HG03139 (cell line): ENCODE results near the gene LMTK3.

ENCODE experiments used
- ATAC-seq: cut with Tn5 transposase; IDR thresholded peaks from one replicate; pipeline ENCODE4 v1.9.1; 2021; ENCODE audit not compliant: unreplicated experiment

The LMTK3 gene

DNA sequence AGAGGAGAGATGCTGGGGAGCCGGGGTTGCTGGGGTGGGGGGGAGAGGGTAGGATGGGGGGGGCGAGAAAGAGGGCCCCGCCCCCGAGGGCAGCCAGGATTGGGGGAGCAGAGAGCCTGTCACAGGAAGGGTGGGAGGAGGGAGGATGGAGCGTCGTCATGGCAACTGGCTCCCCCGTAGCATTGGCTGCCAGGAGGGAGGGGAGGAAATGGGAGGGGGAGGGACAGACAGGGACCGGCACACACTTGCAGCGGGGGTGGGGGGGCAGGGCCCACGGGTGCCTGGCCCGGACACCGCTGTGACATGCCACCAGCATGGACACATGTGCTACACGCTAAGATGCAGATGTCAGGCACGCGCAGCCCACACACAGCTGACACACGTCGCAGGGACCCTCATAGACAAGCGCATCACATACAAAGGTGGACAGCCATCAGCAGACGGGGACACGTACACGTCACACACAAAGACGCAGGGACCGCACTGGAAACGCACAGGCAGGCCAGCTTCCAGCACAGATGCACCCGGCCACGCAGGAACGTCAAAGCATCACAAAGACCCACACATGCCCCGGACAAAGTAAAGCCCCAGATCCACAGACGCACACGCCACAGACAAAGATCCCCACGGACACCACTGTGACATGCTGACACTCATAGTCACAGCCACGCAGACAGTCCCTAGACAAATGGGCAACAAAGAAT is at the start of gene LMTK3:
TSS of gene LMTK3 (minus strand) at position 36 of the 704 bp plus-strand sequence. CDS start 259 bp downstream, outside the sequence.
- no peak for ATAC-seq

DNA sequence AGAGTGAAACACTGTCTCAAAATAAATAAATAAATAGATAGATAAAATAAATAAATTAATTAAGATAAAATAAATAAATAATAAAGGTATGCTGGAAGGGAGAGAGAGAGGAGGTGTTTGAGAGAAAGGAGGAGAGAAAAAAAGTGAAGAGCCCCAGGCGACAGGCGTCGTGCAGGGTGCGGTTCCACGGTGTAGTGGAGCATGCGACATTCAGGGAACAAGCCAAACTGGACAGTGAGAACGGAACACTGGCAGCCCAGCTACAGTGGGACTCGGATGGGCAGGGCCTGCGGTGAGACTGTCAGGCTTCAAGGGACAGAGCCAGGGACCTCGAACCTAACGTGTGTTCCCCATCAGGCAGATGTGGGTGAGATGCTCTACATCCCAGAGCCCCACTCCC is 49.8 kb upstream of the LMTK3 start:
- ATAC-seq: no peak

DNA sequence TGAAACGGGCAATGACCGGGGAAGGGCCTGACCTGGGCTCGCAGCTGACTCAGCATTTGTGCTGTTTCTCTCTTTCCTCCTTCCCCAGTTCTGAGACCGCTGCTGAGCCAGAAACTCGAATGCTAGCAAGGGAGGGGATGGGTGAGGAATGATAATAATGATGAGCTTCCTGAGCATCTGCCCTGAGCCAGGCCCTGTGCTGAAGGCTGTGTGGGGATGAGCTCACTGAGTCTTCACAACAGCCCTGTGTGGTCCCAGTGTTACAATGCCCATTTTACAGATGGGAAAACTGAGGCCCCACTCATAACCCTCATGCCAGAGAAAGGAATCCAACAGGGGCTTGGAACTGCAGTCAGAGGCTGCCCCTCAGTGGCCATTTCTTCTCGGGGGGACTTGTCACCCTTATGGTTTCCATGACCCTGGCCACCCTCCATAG is 48.5 kb upstream of the LMTK3 start:
- no peak for ATAC-seq

- ATAC-seq: no peak
Measured at GRCh38 chr19:48558018-48558684, 46.5 kb upstream of the LMTK3 start.

DNA sequence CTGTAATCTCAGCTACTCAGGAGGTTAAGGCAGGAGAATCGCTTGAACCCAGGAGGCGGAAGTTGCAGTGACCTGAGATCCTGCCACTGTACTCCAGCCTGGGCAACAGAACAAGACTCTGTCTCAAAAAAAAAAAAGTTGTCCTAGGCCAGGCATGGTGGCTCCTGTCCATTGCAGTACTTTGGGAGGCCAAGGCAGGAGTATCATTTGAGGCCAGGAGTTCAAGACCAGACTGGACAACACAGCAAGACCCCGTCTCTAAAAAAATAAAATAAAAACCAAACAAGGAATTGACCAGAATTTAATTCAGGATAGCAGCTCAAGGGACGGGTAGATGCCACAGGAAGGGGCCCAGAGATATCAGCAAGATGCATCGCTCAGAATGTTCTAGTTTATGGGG is 45.2 kb upstream of the LMTK3 start:
- ATAC-seq: no peak

DNA sequence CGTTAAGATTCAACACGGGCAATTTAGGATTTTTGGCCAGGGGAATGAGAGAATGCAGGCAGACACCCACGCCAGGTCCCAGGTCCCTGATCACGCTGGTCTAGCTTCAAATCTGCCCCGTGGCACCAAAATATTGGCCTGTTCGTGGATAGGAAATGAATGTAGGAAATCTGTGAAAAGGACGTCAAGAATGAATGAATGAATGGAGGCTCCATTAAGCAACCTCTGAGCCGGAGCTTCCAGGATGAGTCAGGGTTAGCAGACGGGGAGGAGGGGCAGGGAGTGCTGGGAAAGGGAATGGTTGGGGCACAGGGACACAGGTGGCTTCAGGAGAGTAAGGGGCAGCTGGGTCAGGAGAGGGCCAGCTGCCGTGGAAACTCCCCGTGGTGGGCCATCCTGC is 44.5 kb upstream of the LMTK3 start:
- ATAC-seq: no peak

GRCh38 chr19:48554385-48555091 is 42.9 kb upstream of the LMTK3 start:
- no peak for ATAC-seq

DNA sequence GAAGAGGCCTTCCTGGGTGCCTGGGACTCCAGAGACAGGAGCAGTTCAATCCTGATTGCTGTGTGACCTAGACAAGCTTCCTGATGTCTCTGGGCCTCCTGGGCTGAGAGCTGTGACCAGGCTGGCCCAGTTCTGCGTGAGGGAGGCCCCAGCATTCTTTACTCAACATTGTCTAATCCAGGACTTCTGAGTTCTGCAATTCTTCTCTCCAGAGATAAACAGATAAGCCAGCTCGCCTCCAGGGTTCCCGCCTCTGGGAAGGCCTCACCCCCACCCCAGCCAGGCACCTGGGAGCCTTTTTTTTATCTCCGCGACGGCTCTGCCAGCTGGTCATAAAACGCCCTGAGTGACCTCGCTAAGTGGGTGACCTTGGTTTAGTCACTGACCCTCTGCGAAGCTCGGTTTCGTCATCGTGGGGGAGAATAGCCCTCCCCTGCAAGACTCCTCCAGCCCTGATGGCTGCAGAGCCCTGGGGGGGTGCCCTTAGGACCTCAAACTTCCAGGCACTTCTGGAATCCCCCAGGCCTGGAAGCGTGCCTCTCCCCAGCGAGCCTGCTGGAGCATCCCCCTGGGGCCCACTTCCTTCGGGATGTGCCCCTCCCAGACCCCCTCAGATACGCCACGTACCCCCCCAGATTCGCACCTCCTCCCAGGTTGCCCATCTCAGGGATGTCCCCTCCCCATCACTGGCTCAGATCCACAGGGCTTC is 42.2 kb upstream of the LMTK3 start:
- ATAC-seq: no peak

DNA sequence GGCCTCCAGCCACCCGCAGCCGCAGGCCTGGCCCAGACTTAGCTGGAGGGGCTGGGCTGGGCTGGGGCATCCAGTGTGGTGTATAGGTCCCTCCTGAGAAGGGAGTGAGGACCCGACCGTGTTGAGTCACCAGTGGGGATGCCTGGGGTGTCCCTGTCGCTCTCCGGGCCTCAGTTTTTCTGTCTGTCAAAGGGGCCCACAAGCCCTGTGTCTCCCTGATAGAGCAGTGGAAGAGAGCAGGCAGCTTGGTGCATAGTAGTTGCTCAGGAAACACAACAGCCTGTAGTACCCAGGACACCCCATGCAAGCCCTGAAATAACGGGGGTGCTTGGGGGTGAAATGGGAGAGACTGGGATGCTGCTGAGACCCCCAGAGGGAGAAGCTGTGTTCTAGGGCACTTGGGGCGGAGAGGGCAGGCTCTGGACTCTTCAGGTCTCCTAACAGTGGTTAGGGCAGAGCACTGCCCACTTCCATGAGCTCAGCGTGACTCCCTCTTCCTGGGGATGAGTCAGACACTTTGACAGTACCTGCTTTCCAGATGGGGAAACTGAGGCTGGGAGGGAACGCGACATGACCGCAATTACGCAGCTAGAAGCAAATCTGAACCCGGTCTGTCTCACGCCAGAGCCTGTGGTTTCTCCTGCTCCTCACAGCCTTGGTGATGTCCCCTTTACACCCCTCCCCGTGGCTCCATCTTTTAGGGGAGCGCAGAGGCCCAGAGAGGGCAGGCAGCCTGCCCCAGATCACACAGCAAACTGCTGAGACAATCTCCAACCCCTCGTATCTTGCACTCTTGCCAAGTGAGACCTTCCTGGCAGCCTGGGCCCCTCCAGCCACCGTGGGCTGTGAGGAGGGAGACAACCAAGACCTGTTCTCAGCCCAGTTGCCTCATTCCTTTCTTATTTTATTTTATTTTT is 41.0 kb upstream of the LMTK3 start:
- ATAC-seq: no peak

DNA sequence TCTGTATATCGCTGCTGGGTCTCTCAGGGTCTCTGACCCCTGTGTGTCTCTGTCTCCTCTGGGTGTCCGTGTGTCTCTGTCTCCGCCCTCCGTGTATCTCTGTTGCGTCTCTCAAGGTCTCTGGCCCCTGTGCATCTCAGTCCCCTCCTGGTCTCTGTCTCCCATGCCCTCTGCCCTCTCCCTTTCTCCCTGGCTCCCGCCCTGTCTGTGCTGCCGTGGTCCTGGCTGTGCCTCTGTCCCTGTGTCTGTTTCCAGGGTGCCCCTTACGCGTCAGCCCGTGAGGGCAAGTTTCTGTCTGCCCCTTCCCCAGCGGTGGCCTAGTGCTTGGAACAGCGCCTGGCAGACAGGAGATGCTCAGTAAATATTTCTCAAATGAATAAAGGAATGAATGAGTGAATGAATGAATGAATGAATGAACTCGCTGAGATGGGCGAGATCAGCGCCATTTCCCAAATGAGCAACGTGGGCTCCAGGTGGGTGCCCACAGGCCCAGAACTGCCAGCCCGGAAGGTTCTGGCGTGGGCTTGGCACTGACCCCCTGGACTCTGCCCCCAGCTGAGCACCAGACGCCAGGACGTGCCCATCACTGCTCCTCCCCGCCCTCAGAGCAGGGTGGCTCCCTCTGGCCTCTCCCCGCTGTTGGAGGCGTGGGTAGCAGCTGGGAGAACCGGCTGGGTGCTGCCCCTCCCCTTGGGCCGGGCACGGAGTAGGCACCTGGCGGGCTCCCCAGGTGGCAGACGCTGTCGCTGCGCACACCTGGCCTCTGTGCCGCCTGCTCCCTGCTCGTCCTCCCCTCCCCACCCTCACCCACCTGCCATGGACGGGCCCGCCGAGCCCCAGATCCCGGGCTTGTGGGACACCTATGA is 40.0 kb upstream of the LMTK3 start, which contains the start of gene SULT2B1:
TSS of gene SULT2B1 (plus strand) at position 736 of the 866 bp plus-strand sequence. CDS start at position 817, 81 bp downstream.
- no peak for ATAC-seq

GRCh38 chr19:48549380-48549779 is 37.7 kb upstream of the LMTK3 start:
- no peak for ATAC-seq

GRCh38 chr19:48548253-48548911 is 36.7 kb upstream of the LMTK3 start:
- ATAC-seq: no peak

DNA sequence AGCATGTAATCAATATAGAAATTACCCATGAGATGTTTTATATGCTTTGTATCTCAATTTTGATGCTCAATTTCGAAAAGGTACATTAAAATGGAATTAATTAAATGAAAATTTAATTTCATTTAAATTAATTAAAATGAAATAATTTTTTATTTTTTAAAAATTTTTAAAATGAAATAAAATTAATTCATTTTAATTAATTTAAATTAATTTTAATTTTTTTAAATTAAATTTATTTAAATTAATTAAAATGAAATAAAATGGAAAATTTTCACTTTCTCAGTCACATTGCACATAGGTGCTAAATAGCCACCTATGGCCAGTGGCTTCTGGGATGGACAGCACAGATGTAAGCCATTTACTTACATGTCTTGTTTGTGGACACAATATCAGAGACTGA is 36.1 kb upstream of the LMTK3 start:
- no peak for ATAC-seq

DNA sequence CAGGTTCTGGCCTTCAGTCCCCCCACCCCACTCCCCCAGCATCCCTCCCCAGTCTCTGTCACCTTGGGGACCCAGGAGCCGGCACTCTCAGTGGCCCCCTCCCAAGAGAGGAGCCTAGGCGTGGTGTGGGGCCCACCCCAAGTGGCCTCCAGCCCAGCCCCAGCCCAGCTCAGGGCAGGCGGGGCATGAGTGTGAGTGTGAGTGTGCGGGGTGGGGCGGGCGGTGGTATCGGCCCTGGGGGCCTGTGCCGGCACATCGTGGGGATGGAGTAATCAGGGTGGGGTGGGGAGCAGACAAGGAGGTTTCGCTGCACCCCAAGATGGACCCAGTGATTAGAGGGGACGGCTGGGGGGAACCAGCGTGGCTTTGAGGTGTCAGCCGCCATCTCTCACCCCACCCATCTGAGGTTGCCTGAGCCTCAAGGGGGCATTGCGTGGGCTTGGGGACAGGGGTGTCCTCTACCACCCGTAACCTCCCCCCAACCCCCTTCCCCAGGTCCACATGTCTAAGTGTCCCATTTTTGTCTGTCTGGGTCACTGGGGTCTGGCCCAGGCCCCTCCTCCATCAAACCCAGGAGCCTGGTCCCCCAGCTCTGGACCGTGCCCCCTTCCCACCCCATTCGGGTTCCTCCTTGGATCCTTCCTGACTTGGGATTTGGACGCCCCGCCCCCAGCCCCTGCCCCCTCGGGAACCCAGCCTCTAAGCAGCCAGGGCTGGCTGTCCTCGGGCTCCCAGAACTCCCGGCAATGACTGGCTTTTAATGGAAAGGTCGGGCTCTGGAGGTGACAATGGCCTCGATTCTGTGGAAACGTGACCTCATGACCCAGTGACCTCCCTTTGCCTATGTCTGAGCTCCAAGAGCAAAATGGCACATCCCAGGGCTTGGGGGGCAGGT is 33.5 kb upstream of the LMTK3 start:
- ATAC-seq: no peak

GRCh38 chr19:48543121-48543710 is 31.6 kb upstream of the LMTK3 start:
- ATAC-seq: no peak

GRCh38 chr19:48541813-48542212 is 30.2 kb upstream of the LMTK3 start:
- ATAC-seq: no peak

DNA sequence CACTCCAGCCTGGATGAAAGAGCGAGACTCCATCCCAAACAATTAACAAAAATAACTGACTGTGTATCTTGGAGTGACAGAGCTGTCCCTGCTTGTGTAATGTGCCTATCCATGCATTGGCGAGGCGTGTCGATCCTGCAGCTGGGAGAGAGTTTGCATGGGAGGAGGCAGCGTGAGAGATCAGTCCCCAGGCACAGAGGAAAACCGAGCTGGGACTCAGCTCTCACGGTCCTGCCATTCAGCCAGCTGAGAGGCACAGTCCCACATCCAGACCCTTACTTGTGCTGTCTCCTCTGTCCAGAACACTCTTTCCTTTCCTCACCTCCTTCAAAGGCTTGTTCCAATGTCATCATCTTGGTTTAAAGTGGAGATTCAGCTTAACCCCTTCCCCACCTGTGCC is 28.5 kb upstream of the LMTK3 start:
- ATAC-seq: no peak
